Esophagus muscularis mucosa (tissue), 3 donors: ENCODE measurements around the gene MBD5.

Experiments used
- CTCF ChIP-seq, 3 experiments: fragments of 200-600 bp in 2 of 3; fragments of 450-650 bp in 1 of 3; sonication (generic) in 2 of 3; IDR thresholded peaks; one replicate each; pipeline ENCODE4 v1.5.1; 2017 to 2019; ENCODE audit warnings: antibody characterized with exemption in 3 of 3, mild to moderate bottlenecking in 2 of 3, moderate library complexity in 1 of 3
- POLR2A ChIP-seq: fragments of 450-650 bp; IDR thresholded peaks from one replicate; pipeline ENCODE4 v1.6.1; 2017; ENCODE audit warnings: antibody characterized with exemption, moderate library complexity, mild to moderate bottlenecking, low read depth

GRCh38 chr2:148561389-148561788 lies 540.5 kb downstream of the MBD5 start:
- TF ChIP-seq POLR2A (no peak), CTCF (IDR thresholded peaks at IDR 0.05) (no peak)
